Medulla oblongata (tissue), 1 donor: ENCODE measurements around the gene ABLIM3.

ENCODE experiments used
- DNase-seq: peaks from one replicate; pipeline ENCODE4 v3.0.0-alpha.2; 2015; ENCODE audit errors: extremely low spot score

The ABLIM3 gene

DNA sequence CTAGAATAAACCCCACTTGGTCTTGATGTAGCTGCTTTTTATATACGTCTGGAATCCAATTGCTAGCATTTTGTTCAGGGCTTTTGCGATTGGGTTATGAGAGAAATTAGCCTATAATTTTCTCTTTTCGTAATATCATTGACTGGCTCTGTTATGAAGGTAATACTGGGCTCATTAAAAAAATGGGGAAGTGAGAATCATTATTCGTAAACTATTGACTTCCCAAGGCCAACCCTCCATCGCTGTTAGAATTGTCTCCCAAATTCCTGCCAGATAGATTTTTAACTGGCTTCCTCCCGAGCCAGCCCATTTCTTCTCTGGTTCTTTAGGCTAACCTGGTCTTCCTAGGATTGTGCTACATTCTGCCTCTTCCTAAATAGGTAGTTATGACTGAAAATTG, 168.1 kb downstream of the ABLIM3 start:
- DNase-seq = no peak
